Raji (cell line): ENCODE measurements around the gene CNNM4.
A peak's percentile ranks its signal among the peaks of the same experiment; 100 is the strongest.

Source experiments
- POLR2A ChIP-seq: IDR thresholded peaks from 2 replicates; pipeline ENCODE4 v1.6.1; 2011; ENCODE audit warnings: low read depth, low read length, control low read depth; ENCODE audit not compliant: insufficient read depth

The CNNM4 gene

GRCh38 chr2:96810783-96811192 lies 50.1 kb downstream of the CNNM4 start:
- no peak for TF ChIP-seq POLR2A

GRCh38 chr2:96811917-96812316 lies 51.2 kb downstream of the CNNM4 start:
- no peak for TF ChIP-seq POLR2A

DNA sequence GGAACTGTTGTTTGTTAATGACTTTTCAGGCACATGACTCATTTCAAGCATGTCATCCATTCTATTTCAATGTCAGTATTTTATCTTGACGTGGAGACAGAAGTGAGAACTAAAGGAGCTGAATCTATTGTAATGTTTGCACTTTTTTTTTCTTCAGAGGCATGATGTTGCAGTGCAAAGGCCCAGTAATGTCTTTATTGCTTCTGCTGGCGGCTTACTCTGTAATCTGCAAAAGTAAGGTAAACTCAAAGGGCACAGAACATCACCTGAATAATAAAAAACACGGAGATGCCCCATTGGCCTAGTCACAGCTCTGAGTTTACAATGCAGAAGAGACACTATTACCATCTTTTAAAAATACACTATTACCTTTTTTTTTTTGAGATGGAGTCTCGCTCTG lies 53.0 kb downstream of the CNNM4 start:
- no peak for TF ChIP-seq POLR2A

DNA sequence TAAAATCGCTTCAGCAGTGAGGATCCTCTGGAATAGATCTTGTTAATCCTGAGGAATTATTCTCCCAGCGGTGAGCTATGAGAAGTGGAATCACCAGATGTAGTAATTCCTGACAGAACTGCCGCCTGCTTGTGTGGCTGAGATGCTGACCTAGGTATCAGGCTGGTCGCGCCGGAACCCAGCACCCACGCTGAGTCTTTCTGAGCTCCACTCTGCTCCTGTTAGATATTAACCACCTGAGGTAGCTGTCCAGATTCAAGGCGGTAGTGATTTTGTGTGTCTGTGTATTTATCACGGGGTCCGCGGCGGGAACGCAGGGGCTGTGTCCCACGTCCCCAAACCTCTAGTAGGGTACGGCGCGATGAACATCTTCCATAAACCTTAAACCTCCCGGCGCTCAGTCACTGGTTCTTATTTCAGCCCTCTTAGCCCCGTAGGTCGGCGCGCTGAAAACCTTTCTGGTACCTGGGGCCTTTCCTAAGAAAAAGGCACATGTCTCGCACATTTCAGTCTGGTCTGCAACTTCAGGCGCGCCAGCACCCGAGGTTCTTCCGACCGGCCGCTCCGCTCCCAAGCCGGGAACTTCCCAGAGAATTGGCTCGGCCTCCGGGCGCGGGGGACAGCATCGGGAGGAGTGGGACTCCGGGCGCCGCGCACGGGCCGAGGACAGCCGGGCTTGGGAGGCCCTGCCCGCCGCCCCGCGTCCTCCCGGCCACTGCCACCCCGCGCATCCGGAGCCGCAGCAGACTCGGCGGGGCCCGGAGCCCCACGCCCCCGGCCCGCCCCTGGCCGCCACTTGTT lies 54.8 kb downstream of the CNNM4 start:
- TF ChIP-seq POLR2A = peak; percentile 41

- TF ChIP-seq POLR2A = peak; percentile 73
These were observed 55.6 kb downstream of the CNNM4 start, which contains the start of gene CNNM3 for GRCh38 chr2:96816127-96816835. Gene CNNM3 (plus strand): TSS chr2:96816268. CDS start chr2:96816278, 10 bp downstream.

- TF ChIP-seq POLR2A = no peak
These were observed 56.4 kb downstream of the CNNM4 start for GRCh38 chr2:96816836-96817702.

- no peak for TF ChIP-seq POLR2A
These were observed 57.2 kb downstream of the CNNM4 start for GRCh38 chr2:96817882-96818281.

GRCh38 chr2:96819128-96819875 lies 58.6 kb downstream of the CNNM4 start:
- TF ChIP-seq POLR2A = no peak

- TF ChIP-seq POLR2A = no peak
These were observed 59.3 kb downstream of the CNNM4 start for GRCh38 chr2:96819876-96820511.

GRCh38 chr2:96821113-96821675 lies 60.5 kb downstream of the CNNM4 start:
- no peak for TF ChIP-seq POLR2A

- TF ChIP-seq POLR2A = no peak
These were observed 62.1 kb downstream of the CNNM4 start for GRCh38 chr2:96822786-96823185.

DNA sequence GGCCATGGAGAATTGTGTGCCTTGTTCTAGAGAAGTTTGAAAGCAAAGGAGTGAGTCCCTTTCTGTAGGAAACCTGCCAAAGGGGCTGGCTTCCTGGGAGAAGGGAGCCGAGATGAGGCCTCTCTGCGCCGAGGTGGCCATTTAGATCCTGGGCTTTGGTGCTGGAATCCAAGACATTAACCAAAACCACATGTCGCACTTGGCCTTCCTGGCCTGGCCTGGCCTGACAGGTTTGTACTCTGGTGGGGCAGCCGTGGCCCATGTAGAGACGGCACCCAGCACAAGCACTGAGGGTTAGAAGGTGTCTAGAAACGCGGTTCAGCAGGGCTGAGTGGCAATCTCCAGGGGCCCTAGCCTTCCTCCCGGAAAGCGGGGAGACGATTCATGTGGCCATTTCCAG lies 62.5 kb downstream of the CNNM4 start:
- TF ChIP-seq POLR2A = no peak

DNA sequence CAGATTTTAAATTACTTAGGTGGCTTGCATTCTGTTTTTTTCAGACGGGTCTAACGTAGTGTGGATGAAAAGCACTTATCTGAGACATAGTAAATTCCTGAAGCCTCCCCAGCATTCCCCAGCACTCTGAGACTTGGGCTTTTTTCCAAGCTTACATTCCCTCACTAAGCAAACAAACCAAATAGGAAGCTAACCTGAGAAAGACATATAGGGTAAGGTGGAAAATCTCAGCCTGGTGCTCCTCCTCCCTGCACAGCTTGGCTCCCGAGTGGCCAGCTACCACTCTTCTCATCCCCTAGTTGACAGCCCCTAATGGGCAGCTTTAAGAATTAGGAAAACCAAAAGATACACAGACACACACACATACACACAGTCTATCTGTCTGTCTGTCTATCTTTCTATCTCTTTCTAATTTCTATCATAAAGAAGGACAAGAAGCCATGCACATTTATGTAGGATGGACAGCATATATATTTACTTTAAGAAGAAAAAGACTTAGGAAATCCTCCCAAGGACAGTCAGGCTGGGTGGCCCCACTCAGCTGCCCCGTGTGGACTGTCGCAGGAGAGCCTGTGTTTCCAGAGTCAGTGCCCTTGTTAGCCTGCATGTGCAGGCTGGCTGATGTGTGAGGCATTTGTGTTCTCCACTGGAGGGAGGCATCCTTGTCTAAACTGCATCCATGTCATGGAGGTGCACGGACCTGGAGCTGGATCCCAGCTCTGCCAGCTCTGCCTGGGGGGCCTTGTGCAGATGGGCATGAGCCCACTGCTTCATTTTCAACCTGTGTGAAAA lies 63.6 kb downstream of the CNNM4 start:
- TF ChIP-seq POLR2A = no peak

GRCh38 chr2:96825057-96825456 lies 64.4 kb downstream of the CNNM4 start:
- TF ChIP-seq POLR2A = no peak
